Stomach (tissue), 4 donors: ENCODE results near the gene SNTG2.

ENCODE experiments used
- CTCF ChIP-seq, 7 experiments: fragments of 450-650 bp in 4 of 7; fragments of 200-600 bp in 3 of 7; sonication (generic) in 3 of 7; IDR thresholded peaks; one replicate each; pipeline ENCODE4 v1.5.1; 2016 to 2019; ENCODE audit warnings: antibody characterized with exemption in 7 of 7, control low read depth in 2 of 7, mild to moderate bottlenecking in 1 of 7
- EP300 ChIP-seq: sonication (generic); formaldehyde crosslinking; IDR thresholded peaks from one replicate; pipeline ENCODE4 v1.6.1; 2017; ENCODE audit warnings: antibody characterized with exemption
- POLR2A ChIP-seq, 4 donors: fragments of 450-650 bp; IDR thresholded peaks; one replicate each; pipeline ENCODE4 v1.6.1; 2016; ENCODE audit warnings: antibody characterized with exemption in 4 of 4, control low read depth in 2 of 4, mild to moderate bottlenecking in 1 of 4, moderate library complexity in 1 of 4

DNA sequence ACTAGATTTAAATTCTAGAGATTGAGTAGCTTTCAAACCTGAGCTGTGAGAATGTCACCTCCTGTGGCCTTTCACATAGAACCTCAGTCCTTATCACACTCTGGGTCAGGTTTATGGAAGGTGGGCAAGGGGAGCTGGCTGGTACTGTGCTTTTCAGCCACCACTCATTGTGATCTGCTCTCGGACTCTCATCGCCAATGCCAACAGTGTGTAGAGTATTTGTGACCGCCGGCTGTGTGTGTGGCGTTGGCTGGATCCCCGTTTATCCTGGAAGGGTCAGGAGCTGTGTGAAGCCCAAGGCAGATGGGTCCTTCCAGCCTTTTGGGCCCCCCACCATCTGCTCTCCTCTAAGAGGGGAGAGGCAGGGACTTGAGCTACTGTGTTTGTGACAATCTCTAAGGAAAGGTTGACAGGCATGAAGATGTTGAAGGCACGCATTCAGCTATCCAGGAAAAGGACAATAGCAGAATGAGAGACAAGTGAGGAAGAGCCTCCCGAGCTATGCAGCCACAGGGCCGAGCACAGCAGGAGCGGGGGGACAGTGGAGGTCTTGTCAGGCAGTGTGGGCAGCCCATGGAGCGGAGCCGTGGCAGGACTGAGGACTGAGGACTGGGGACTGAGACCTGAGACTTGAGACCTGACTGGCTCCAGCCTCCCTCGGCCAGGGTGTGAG, 355.5 kb downstream of the SNTG2 start:
- no peak for TF ChIP-seq POLR2A (IDR thresholded peaks at IDR 0.05)
- no peak for TF ChIP-seq EP300
- TF ChIP-seq CTCF (IDR thresholded peaks at IDR 0.05): no peak
